GM19324 (cell line): Measurements from ENCODE around the gene PRR36.
"Not testable (repeated sequence)": the region's sequence is repeated elsewhere in the genome, so short reads cannot be mapped to it uniquely, and the experiment has no call there.

Source experiments
- ATAC-seq: cut with Tn5 transposase; IDR thresholded peaks from one replicate; pipeline ENCODE4 v1.9.1; 2021; ENCODE audit warnings: mild to moderate bottlenecking, moderate library complexity; ENCODE audit not compliant: unreplicated experiment, low FRiP score

PRR36 gene

DNA sequence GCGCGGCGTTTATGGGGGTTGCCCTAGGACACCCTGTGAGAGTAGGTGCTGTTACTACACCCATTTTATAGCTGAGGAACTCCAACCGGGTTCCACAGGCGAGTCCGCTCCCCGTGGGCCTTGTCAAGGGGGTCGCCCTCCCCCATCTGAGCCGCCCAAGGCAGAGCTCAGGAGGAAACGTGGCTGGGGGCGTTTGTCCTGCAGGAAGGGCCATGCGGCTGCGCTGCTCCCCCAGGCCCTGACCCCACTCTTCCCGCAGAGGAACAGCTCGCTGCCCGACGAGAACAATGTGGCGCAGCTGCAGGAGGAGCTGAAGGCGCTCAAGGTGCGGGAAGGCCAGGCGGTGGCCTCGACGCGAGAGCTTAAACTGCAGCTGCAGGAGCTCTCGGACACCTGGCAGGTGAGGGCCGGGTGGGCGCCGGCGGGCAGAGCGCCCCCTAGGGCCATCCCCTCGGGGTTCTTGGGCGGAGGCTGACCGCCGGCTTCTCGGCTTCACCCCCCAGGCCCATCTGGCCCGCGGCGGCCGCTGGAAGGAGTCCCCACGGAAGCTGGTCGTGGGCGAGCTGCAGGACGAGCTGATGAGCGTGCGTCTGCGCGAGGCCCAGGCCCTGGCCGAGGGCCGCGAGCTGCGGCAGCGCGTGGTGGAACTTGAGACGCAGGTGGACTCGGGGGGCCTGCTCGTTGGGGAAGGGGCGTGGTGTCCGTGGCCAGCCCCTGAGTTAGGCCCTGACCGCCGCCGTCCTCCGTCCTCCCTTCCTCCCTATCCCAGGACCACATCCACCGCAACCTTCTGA lies 12.4 kb downstream of the PRR36 start:
- no peak for ATAC-seq

GRCh38 chr19:7860714-7861618 lies 13.2 kb downstream of the PRR36 start:
- ATAC-seq, result no peak

- ATAC-seq, result no peak
These were observed 14.1 kb downstream of the PRR36 start for GRCh38 chr19:7859831-7860713.

- not testable (repeated sequence) for ATAC-seq
These were observed 15.1 kb downstream of the PRR36 start for GRCh38 chr19:7859087-7859486.

DNA sequence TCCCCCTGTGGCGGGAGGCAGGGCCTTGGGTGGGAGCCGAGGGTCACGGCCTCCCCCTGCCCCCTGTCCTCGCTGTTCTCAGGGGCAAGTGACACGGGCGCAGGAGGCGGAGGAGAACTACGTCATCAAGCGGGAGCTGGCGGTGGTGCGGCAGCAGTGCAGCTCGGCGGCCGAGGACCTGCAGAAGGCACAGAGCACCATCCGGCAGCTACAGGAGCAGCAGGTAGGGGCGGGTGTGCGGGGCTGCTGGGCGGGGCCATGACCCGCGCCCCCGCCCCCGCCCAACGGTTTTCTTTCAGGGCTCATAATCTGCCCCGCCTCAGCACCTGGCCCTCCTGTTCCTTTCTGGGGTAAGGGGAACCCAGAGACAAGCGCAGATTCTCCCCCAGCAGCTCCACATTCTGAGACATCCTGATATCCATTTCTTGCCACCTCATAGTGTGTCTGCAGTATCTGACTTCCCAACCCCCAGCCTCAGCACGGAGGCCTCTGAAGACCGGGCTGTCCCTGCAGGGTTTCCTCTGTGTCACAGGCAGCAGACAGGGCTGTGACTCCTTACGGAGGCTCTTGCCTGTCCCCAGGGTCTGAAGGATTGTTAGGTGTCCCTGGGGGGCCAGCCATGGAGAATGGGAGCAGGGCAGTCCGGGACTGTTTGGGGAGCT lies 15.9 kb downstream of the PRR36 start:
- ATAC-seq, result no peak

- ATAC-seq, result no peak
These were observed 16.5 kb downstream of the PRR36 start for GRCh38 chr19:7857727-7858108.

- ATAC-seq, result no peak
These were observed 17.2 kb downstream of the PRR36 start for GRCh38 chr19:7856679-7857663.

- ATAC-seq, result no peak
These were observed 18.0 kb downstream of the PRR36 start for GRCh38 chr19:7856109-7856591.

DNA sequence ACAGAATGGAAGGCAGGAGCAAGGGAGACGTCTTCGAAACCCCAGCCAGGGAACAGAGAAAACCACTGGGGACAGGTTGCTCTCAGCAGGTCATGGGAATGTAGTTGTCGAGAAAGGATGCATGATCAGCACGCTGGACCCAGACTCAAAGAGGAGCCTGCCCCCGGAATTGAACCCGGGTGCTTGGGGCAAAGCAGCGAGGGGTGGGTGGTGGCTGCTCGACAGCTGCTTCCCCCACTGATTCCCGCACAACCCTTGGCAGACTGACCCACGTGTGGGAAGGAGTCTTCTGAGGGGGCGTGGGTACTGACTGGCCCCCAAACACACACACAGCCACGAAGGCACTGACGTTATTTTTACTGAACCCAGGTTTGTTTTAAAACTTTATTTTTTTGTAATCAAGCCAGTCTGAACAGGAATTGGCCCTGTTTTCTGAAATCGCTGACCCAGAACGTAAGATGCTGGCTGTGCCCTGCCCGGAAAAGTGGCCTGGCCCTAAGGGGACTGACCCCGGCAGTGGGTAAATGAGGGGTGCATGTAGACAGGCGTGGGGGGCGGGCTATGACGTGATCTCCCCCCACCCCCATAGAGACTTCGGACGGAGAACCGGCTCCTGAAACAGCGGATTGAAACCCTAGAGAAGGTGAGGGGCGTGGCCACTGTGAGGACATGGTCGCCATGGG lies 18.6 kb downstream of the PRR36 start:
- no peak for ATAC-seq

DNA sequence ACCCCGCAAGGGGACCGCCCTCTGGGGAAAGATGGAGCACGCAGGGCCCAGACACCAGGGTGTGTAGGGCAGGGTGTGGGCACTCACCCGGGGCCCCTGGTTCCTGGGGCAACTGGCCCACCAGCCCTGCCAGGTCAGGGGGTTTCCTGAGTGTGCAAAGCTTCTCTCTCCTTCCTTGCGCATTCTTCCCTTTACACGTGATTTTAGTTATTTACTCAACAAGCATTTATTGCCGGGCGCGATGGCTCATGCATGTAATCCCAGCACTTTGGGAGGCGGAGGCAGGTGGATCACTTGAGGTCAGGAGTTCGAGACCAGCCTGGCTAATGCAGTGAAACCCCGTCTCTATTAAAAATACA lies 20.4 kb downstream of the PRR36 start:
- ATAC-seq, result no peak

DNA sequence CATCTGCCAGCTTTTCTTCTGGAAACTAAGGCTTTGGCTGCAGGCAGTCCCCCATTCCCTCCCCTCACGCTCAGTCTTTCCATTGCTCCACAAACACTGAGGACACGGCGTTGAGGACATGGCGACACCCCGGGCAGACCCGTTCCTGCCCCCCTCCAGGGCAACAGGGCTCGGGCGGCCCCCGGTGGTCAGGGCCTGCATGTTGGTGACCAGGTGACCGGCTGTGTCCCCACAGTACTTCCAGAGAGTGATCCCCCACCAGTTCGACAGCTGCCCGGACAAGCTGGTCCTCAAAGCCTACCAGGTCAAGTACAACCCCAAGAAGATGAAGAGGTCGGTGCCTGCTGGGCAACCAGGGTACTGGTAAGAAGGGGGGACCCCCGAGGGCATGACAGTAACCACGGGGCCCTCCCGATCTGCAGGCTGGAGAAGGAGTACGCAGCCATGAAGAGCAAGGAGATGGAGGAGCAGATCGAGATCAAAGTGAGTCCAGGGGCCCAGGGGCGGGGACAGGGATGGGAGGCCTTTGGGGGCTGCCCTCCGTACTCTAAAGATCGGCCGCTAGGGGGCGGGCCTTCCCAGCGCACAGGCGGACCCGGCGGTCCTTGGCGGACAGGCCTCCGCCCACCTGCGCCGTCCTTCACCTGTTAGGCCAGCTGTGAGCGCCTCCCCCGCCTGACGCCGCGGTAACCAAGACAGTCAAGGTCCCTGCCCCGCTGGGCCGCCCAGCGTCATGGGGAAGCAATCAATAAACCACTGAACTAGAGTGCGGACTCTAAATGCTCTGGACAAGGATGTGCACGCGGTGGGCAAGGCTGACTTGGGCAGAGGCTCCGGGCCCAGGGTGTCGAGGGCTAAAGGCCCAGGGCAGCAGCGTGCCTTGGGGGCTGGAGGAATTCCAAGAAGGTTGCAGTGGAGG lies 21.1 kb downstream of the PRR36 start:
- no peak for ATAC-seq

- ATAC-seq, result no peak
These were observed 22.3 kb downstream of the PRR36 start for GRCh38 chr19:7851623-7852500.

DNA sequence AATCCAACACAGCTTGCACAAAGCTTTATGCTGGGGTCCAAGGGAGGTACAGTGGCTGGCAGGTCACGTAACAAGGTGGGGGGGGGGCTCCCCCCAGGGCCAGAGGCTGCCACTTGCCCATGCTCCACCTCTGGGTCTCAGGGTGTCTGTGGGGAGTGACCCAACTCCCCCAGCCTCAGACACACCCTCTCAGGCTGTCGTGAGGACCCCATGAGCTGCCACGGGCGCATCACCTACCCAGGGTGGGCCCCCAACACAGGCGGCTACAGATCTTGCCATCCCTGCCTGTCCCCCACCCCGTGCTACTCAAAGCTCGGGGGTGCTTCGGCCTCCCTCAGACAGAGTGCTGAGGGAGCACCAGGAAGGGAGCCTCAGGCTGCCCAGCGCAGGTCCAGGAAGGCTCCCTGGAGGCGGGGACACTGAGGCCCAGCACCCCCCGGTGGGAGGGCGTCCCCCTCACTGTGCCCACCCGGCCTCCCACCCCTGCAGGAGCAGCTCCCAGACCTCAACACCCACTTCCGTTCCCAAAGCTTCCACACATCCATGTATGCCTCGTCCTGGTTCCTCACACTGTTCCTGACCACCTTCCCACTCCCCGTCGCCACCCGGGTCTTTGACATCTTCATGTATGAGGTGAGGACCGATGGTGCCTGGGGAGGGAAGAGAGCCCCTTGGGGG lies 23.1 kb downstream of the PRR36 start:
- no peak for ATAC-seq

- ATAC-seq, result no peak
These were observed 24.0 kb downstream of the PRR36 start for GRCh38 chr19:7850000-7850813.

DNA sequence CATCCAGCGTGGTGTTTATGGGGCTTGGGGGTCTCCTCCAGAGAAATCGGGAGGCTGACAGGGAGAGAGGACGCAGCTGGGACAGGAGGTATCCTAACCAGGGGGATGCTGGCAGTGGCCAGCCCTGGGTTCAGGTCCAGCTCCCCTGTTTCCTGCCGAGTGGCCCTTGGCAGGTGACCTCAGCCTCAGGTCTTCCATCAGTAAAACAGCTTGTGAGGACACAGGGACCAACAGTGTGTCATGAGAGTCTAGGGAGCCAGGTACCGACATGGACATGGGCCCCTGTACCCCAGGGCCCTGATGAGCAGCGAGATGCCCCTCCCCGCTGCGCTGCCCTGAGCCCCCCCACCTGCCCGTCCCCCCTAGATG lies 24.6 kb downstream of the PRR36 start:
- ATAC-seq, result no peak
